Liver (tissue), 9 donors: ENCODE data around the gene PEX16. TPM values are rescaled to one million over a fixed set of nuclear protein-coding genes. Genes with fewer than 3 reads are reported as not detected.

Source experiments
- DNase-seq: peaks from one replicate; pipeline ENCODE4 v3.0.0-alpha.2; 2017; ENCODE audit warnings: low spot score
- H3K27ac ChIP-seq, 2 donors: one replicate each; pipeline ENCODE4 v1.7.0; 2013; ENCODE audit warnings: inconsistent platforms in 2 of 2, low read length in 2 of 2, control low read depth in 1 of 2, low read depth in 1 of 2, mild to moderate bottlenecking in 1 of 2
- H3K27me3 ChIP-seq, 4 donors: one replicate each; pipeline versions ENCODE4 v1.6.1 to v1.7.0; 2013; ENCODE audit warnings: low read length in 3 of 4, inconsistent platforms in 1 of 4, mild to moderate bottlenecking in 1 of 4, moderate library complexity in 1 of 4; ENCODE audit not compliant: control insufficient read depth in 4 of 4, insufficient read depth in 4 of 4
- H3K36me3 ChIP-seq, 4 donors: one replicate each; pipeline versions ENCODE4 v1.6.1 to v1.7.0; 2013; ENCODE audit warnings: low read length in 3 of 4, mild to moderate bottlenecking in 3 of 4, low read depth in 1 of 4, moderate library complexity in 1 of 4; ENCODE audit not compliant: control insufficient read depth in 4 of 4, insufficient read depth in 3 of 4
- H3K4me1 ChIP-seq, 4 donors: one replicate each; pipeline versions ENCODE4 v1.6.1 to v1.7.0; 2013; ENCODE audit warnings: low read length in 3 of 4, mild to moderate bottlenecking in 3 of 4, moderate library complexity in 1 of 4; ENCODE audit not compliant: control insufficient read depth in 4 of 4, insufficient read depth in 4 of 4
- H3K4me3 ChIP-seq, 3 donors: one replicate each; pipeline versions ENCODE4 v1.6.1 to v1.7.0; 2013; ENCODE audit warnings: low read length in 3 of 3, control low read depth in 1 of 3, low read depth in 1 of 3, mild to moderate bottlenecking in 1 of 3
- H3K9ac ChIP-seq, 2 donors: one replicate each; pipeline ENCODE4 v1.7.0; 2013; ENCODE audit warnings: low read length in 2 of 2, mild to moderate bottlenecking in 2 of 2, moderate library complexity in 2 of 2, control low read depth in 1 of 2, low read depth in 1 of 2
- H3K9me3 ChIP-seq, 4 donors: one replicate each; pipeline versions ENCODE4 v1.6.1 to v1.7.0; 2013; ENCODE audit warnings: low read length in 3 of 4; ENCODE audit not compliant: control insufficient read depth in 4 of 4
- EGR1 ChIP-seq, 2 donors: IDR thresholded peaks; 2 replicates each; pipeline ENCODE4 v1.6.1; 2016 to 2018; ENCODE audit warnings: antibody characterized with exemption in 2 of 2, low read depth in 2 of 2
- FOXA1 ChIP-seq: IDR thresholded peaks from 2 replicates; pipeline ENCODE4 v1.6.1; 2016; ENCODE audit warnings: antibody characterized with exemption
- FOXA2 ChIP-seq: IDR thresholded peaks from 2 replicates; pipeline ENCODE4 v1.6.1; 2016; ENCODE audit warnings: antibody characterized with exemption
- GABPA ChIP-seq, 2 donors: IDR thresholded peaks in 1 of 2; conservative IDR thresholded peaks in 1 of 2; 2 replicates each; pipeline ENCODE4 v1.6.1; 2016; ENCODE audit warnings: antibody characterized with exemption in 2 of 2, mild to moderate bottlenecking in 1 of 2, moderate library complexity in 1 of 2
- HNF4A ChIP-seq, 2 donors: conservative IDR thresholded peaks; 2 replicates each; pipeline ENCODE4 v1.6.1; 2016; ENCODE audit warnings: antibody characterized with exemption in 2 of 2, mild to moderate bottlenecking in 2 of 2
- HNF4G ChIP-seq: IDR thresholded peaks from 2 replicates; pipeline ENCODE4 v1.6.1; 2016; ENCODE audit warnings: antibody characterized with exemption
- JUND ChIP-seq, 2 donors: IDR thresholded peaks; 2 replicates each; pipeline ENCODE4 v1.6.1; 2016; ENCODE audit warnings: antibody characterized with exemption in 2 of 2
- MAX ChIP-seq: IDR thresholded peaks from 2 replicates; pipeline ENCODE4 v1.6.1; 2016; ENCODE audit warnings: antibody characterized with exemption
- NR2F2 ChIP-seq: IDR thresholded peaks from 2 replicates; pipeline ENCODE4 v1.6.1; 2016; ENCODE audit warnings: antibody characterized with exemption
- RAD21 ChIP-seq, 2 donors: IDR thresholded peaks; 2 replicates each; pipeline ENCODE4 v1.6.1; 2016; ENCODE audit warnings: antibody characterized with exemption in 2 of 2, mild to moderate bottlenecking in 2 of 2
- REST ChIP-seq: IDR thresholded peaks from 2 replicates; pipeline ENCODE4 v1.6.1; 2016; ENCODE audit warnings: antibody characterized with exemption, mild to moderate bottlenecking
- RXRA ChIP-seq, 2 donors: IDR thresholded peaks; 2 replicates each; pipeline ENCODE4 v1.6.1; 2017 to 2018; ENCODE audit warnings: antibody characterized with exemption in 2 of 2, mild to moderate bottlenecking in 1 of 2
- SP1 ChIP-seq: IDR thresholded peaks from 2 replicates; pipeline ENCODE4 v1.6.1; 2018; ENCODE audit warnings: antibody characterized with exemption, mild to moderate bottlenecking
- TAF1 ChIP-seq: conservative IDR thresholded peaks from 2 replicates; pipeline ENCODE4 v1.6.1; 2016; ENCODE audit warnings: antibody characterized with exemption, mild to moderate bottlenecking
- YY1 ChIP-seq: IDR thresholded peaks from 2 replicates; pipeline ENCODE4 v1.6.1; 2016; ENCODE audit warnings: antibody characterized with exemption, mild to moderate bottlenecking
- WGBS: extraction: QIAGEN DNeasy Blood & Tissue Kit; methylation state at CpG from one replicate; pipeline ENCODE4 v1.1.7; 2013; 5-methylcytosine and 5-hydroxymethylcytosine counted together
- polyA plus RNA-seq, 2 donors: library from polyadenylated mRNA; stranded (reverse) in 1 of 2; unstranded in 1 of 2; fragments of 200-250 nt in 1 of 2; fragments of >200 nt in 1 of 2; fragmentation: Nextera tagmentation in 1 of 2; extraction: Ambion mirVana in 1 of 2; gene quantifications; one replicate each; pipeline versions ENCODE4 v1.2.1 to v1.2.3, GENCODE V29; 2013 to 2015
- total RNA-seq, 2 donors: library from RNA; depleted of rRNA; stranded (reverse); fragments of >200 nt; gene quantifications; one replicate each; pipeline ENCODE4 v1.2.3, GENCODE V29; 2014
- TF ChIP-seq, protein P1 (sequence below): IDR thresholded peaks from 2 replicates; pipeline ENCODE4 v1.6.1; 2016; ENCODE audit warnings: antibody characterized with exemption
- donor health status: healthy.
- donor health status: healthy.
- donor health status: healthy.
- donor health status: healthy.
- donor health status: healthy.

Gene PEX16
- total and polyA plus RNA-seq, 4 donors, result 18.8 to 41.2 (median 29.8) TPM

- TF ChIP-seq, protein P1, sequence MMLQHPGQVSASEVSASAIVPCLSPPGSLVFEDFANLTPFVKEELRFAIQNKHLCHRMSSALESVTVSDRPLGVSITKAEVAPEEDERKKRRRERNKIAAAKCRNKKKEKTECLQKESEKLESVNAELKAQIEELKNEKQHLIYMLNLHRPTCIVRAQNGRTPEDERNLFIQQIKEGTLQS, result no peak
- no peak for TF ChIP-seq HNF4A (conservative IDR thresholded peaks at IDR 0.05)
- TF ChIP-seq SP1, result peak; percentile 48
- peak in 1 of 2 donors; percentile 28 for TF ChIP-seq RAD21 (IDR thresholded peaks at IDR 0.05)
- no peak for TF ChIP-seq JUND (IDR thresholded peaks at IDR 0.05)
Observed at GRCh38 chr11:45918331-45918941, 759 bp upstream of the PEX16 start (continued).

DNA sequence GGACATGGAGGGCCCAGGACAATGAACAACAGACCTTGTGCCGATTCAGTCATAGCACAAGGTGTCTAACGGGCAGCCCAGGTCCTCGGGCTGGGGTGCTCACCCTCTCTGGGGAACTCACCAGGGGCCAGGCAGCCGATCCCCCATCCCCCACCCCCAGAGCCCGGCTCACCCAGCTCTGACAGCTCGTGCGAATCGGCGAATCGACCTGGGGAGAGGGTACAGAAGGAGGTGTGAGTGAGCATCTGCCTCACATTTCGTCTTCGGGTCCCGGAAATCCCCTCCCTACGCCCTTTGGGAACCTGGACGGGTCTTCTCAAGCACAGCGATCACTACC, 423 bp downstream of the PEX16 start:
- H3K9ac ChIP-seq, result peak overlapping the region; percentile 1 to 80
- WGBS, result 3% methylated on average over 16 of the region's 16 CpGs
- H3K4me3 ChIP-seq, result peak overlapping the region; percentile 73 to 98 (median 87)
- H3K27me3 ChIP-seq, result no peaks in the 10 kb centered on the region
- H3K9me3 ChIP-seq, result no peaks in the 10 kb centered on the region
- DNase-seq, result no peak
- H3K4me1 ChIP-seq, result peaks cover 12 to 62% (median 47%) of the 10 kb centered on the region in 4 donors
- no peak for TF ChIP-seq MAX
- no peak for TF ChIP-seq GABPA (IDR thresholded peaks at IDR 0.05 in 1 of 2, conservative IDR thresholded peaks at IDR 0.05 in 1 of 2)
- TF ChIP-seq REST, result no peak
- peaks cover 3 to 14% (median 8%) of the 10 kb centered on the region in 4 donors for H3K36me3 ChIP-seq
- peak overlapping the region; percentile 75 to 85 for H3K27ac ChIP-seq

- no peaks in the 10 kb centered on the region for H3K9me3 ChIP-seq
- peaks cover 10 to 25% (median 13%) of the 10 kb centered on the region in 4 donors for H3K36me3 ChIP-seq
- H3K4me3 ChIP-seq, result no peak overlapping the region
- no peaks in the 10 kb centered on the region for H3K27me3 ChIP-seq
- H3K4me1 ChIP-seq, result peaks cover 12 to 59% (median 48%) of the 10 kb centered on the region in 4 donors
- DNase-seq, result no peak
- TF ChIP-seq FOXA2 (no peak), GABPA (IDR thresholded peaks at IDR 0.05 in 1 of 2, conservative IDR thresholded peaks at IDR 0.05 in 1 of 2) (no peak), EGR1 (IDR thresholded peaks at IDR 0.05; ENCODE audit: low read depth in 2 of 2) (no peak), SP1 (no peak), NR2F2 (no peak), HNF4G (no peak), HNF4A (conservative IDR thresholded peaks at IDR 0.05) (no peak), RXRA (IDR thresholded peaks at IDR 0.05) (no peak), JUND (IDR thresholded peaks at IDR 0.05) (no peak), YY1 (no peak), FOXA1 (no peak), REST (no peak), MAX (no peak), TAF1 (no peak)
- TF ChIP-seq, protein P1, result no peak
- H3K27ac ChIP-seq, result no peak overlapping the region
- WGBS, result 90% methylated on average over 13 of the region's 13 CpGs
- H3K9ac ChIP-seq, result no peak overlapping the region
Observed at GRCh38 chr11:45915446-45915845, 2.2 kb downstream of the PEX16 start.
